GM12801 (cell line): Measurements from ENCODE around the gene SDCCAG8.

ENCODE experiments used
- TF ChIP-seq, protein P1 (sequence below): IDR thresholded peaks from one replicate; pipeline ENCODE4 v1.5.1; 2011; ENCODE audit warnings: control low read depth; ENCODE audit not compliant: insufficient read length; ENCODE audit errors: extremely low read depth

Gene SDCCAG8

DNA sequence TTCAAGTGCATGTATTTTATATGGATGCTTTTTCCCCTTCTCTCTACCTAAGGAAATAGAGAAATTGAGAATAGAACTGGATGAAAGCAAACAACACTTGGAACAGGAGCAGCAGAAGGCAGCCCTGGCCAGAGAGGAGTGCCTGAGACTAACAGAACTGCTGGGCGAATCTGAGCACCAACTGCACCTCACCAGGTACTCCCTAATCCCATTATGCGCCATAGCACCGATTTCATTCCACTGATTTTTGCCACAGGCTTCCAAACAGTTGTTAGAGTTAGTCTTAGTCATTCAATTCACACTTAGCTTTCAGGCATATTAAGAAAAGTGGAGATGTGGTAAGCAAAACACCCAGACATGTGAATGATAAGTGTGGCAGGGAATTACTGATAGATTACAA is 122.8 kb downstream of the SDCCAG8 start:
- TF ChIP-seq, protein P1, sequence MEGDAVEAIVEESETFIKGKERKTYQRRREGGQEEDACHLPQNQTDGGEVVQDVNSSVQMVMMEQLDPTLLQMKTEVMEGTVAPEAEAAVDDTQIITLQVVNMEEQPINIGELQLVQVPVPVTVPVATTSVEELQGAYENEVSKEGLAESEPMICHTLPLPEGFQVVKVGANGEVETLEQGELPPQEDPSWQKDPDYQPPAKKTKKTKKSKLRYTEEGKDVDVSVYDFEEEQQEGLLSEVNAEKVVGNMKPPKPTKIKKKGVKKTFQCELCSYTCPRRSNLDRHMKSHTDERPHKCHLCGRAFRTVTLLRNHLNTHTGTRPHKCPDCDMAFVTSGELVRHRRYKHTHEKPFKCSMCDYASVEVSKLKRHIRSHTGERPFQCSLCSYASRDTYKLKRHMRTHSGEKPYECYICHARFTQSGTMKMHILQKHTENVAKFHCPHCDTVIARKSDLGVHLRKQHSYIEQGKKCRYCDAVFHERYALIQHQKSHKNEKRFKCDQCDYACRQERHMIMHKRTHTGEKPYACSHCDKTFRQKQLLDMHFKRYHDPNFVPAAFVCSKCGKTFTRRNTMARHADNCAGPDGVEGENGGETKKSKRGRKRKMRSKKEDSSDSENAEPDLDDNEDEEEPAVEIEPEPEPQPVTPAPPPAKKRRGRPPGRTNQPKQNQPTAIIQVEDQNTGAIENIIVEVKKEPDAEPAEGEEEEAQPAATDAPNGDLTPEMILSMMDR = no peak

DNA sequence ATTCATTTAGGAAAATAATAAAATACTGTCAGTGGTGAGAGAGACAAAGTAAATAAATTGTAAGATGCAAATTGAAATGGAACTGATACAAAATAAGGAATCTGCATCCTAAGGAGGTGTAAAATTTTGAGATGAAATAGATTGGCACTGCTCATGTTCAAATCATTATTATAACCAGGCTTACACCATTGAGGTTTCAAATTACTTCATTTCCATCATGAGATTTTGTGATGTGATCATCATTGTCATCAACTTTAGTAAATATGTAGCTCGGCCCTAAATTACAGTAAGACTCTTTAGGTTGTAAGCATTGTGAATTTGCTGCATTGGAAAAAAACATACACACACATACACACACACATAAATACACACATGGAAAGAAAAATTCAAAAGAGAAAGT is 123.4 kb downstream of the SDCCAG8 start:
- TF ChIP-seq, protein P1 = no peak

DNA sequence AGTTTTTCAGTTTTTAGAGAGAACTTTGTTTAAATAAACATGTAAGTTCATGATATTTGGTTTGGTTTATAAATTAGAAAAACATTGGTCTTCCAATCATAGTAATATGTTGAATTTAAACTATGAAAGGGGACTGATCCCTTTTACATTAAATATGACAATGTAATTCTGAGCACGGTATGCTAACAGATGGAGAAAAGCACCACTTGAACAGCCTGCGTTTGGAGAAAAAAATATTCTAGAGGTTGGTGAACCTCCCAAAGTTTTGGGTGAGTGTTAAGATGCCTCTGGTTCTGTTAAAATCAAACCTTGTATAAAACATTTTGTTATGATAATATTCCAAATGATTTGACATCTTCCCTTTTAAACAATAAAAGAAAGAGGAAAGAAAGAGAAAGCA is 123.9 kb downstream of the SDCCAG8 start:
- TF ChIP-seq, protein P1 = no peak

DNA sequence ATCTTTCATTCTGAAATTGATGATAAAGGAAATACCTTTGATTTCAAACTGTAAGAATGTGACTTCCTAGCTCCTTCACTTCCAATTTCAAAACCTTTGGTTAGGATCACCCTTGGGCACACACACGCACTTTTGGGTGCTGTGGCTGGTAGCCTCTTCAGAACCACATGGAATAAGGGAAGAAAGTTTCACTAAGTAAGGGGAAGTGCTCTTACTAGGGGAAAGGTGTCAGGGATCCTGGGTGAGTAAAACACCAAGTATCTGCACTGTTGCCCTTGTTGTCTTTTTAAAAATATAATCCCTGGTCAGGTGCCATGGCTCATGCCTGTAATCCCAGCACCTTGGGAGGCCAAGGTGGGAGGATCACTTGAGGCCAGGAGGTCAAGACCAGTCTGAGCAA is 132.4 kb downstream of the SDCCAG8 start:
- TF ChIP-seq, protein P1 = no peak

DNA sequence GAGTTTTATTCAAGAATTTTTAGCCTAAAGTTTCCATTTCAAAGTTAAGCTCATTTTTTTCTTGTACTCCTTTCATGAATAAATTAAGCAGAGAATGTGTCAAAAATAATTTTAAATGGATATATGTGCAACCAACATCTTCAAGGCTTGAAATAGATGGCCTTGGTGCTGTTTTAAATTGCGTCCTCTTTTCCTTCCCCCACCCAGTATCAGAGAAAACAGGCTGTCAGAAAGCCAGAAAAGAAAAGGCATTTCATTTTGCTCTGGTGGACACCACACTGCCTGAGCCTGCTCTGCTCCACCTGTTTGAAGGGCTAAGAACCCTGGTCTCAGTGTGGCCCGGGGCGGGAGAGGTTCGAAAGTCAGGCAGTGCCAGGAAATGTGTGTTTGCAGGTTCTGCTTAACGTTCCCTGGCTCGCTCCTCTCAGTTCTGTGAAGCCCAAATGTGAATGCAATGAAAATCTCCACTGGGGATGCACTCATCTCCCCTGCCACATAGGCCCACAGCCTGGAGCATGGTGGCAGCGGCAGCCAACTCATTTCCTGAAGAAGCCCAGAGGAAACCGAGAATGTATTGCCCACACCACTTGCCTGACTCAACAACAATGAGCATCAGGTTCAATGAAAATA is 134.4 kb downstream of the SDCCAG8 start:
- TF ChIP-seq, protein P1 = no peak

DNA sequence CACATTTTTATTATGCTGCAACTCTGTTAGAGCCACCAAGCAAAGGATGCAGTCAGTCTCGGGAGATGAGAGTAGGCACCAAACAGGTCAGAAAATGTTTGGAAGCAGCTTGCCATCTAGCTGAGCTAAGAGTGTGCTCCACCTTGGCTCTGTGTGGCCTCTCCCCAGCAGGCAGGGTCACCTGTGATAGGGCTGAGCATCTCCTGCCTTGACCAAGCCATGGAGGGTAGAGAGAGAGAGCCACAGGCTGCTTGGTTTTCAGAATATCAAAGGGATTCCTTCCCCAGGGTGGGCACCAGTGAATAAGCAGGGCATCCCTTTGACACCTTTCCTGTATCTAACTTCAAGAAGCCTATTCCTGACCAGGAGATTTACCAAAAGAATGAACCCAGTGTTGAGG is 135.5 kb downstream of the SDCCAG8 start:
- TF ChIP-seq, protein P1 = no peak

DNA sequence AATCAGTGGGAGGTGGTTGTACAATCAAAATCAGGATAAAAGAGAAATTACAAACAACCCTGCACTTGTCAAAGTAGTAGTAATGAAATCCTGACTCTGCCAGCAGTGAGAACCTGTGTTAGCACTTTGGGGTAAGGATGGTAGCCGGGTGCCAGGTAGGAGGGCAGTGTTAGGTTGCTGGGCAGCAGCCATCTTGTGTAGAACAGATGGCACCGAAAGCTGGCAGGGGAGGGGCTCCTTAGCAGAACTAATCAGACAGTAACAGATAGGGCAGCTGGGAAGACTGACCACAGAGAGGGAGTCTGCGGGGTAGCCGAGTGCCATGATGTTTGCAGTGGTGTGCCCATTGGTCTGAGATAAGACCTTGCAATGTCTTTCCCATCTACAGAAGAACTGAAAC is 137.3 kb downstream of the SDCCAG8 start:
- TF ChIP-seq, protein P1 = no peak
